ENCODE data around the gene TIAM1.

TIAM1 gene

GRCh38 chr21:31078796-31079195, 265.3 kb downstream of the TIAM1 start:
- H2AK5ac ChIP-seq (ENCODE audit: low read length): no peak overlapping the region
- H3K4me3 ChIP-seq (ENCODE audit: low read depth, low read length): no peak overlapping the region
- H3K79me2 ChIP-seq (ENCODE audit: control insufficient read depth, insufficient read depth, low read length, poor library complexity): no peaks in the 10 kb centered on the region
- no peak overlapping the region for H3K27ac ChIP-seq (ENCODE audit: low read depth, low read length)
- H2BK5ac ChIP-seq (ENCODE audit: low read depth, low read length, poor library complexity): no peak overlapping the region
- WGBS (ENCODE audit: extremely low coverage, insufficient coverage, insufficient read length): no CpG with 5 or more reads among the region's 4 CpGs
- DNase-seq: no peak
- no peak overlapping the region for H2BK12ac ChIP-seq (ENCODE audit: low read length)
- H4K8ac ChIP-seq (ENCODE audit: low read depth, low read length): no peak overlapping the region
- no peak overlapping the region for H2BK120ac ChIP-seq (ENCODE audit: insufficient read depth, low read length, poor library complexity)
- no peak overlapping the region for H2AFZ ChIP-seq (ENCODE audit: insufficient read depth, low read length, poor library complexity)
- H4K91ac ChIP-seq (ENCODE audit: low read depth, low read length): no peak overlapping the region
- H3K9me3 ChIP-seq (ENCODE audit: insufficient read depth, low read depth, low read length): no peaks in the 10 kb centered on the region
- no peaks in the 10 kb centered on the region for H3K79me1 ChIP-seq (ENCODE audit: low read length)
- H3K4ac ChIP-seq (ENCODE audit: low read depth, low read length): no peak overlapping the region
- H3K9ac ChIP-seq (ENCODE audit: low read length): no peak overlapping the region
- no peaks in the 10 kb centered on the region for H3K36me3 ChIP-seq (ENCODE audit: control insufficient read depth in 1 of 2, insufficient read depth in 2 of 2, low read length in 2 of 2)
- no peak overlapping the region for H3K18ac ChIP-seq (ENCODE audit: low read length)
- H3K4me1 ChIP-seq (ENCODE audit: control insufficient read depth in 1 of 2, insufficient read depth in 2 of 2, low read length in 2 of 2): no peaks in the 10 kb centered on the region
- H3K4me2 ChIP-seq (ENCODE audit: low read length): no peak overlapping the region
- H3K23ac ChIP-seq (ENCODE audit: low read length): no peak overlapping the region
- H3K14ac ChIP-seq (ENCODE audit: low read length): no peak overlapping the region
- no peaks in the 10 kb centered on the region for H3K27me3 ChIP-seq (ENCODE audit: insufficient read depth, low read length)
- no peak overlapping the region for H4K12ac ChIP-seq (ENCODE audit: low read depth, low read length)

GRCh38 chr21:31078216-31078615, 265.8 kb downstream of the TIAM1 start:
- no peaks in the 10 kb centered on the region for H3K9me3 ChIP-seq (ENCODE audit: insufficient read depth, low read depth, low read length)
- no peak overlapping the region for H3K9ac ChIP-seq (ENCODE audit: low read length)
- H2BK5ac ChIP-seq (ENCODE audit: low read depth, low read length, poor library complexity): no peak overlapping the region
- H2AK5ac ChIP-seq (ENCODE audit: low read length): no peak overlapping the region
- H3K79me1 ChIP-seq (ENCODE audit: low read length): no peaks in the 10 kb centered on the region
- no peak overlapping the region for H3K27ac ChIP-seq (ENCODE audit: low read depth, low read length)
- no peaks in the 10 kb centered on the region for H3K27me3 ChIP-seq (ENCODE audit: insufficient read depth, low read length)
- H3K14ac ChIP-seq (ENCODE audit: low read length): no peak overlapping the region
- no peak overlapping the region for H4K91ac ChIP-seq (ENCODE audit: low read depth, low read length)
- no peak for DNase-seq
- WGBS (ENCODE audit: extremely low coverage, insufficient coverage, insufficient read length): no CpG with 5 or more reads among the region's 4 CpGs
- H2AFZ ChIP-seq (ENCODE audit: insufficient read depth, low read length, poor library complexity): no peak overlapping the region
- no peak overlapping the region for H2BK12ac ChIP-seq (ENCODE audit: low read length)
- no peak overlapping the region for H3K4me3 ChIP-seq (ENCODE audit: low read depth, low read length)
- no peak overlapping the region for H4K8ac ChIP-seq (ENCODE audit: low read depth, low read length)
- H3K79me2 ChIP-seq (ENCODE audit: control insufficient read depth, insufficient read depth, low read length, poor library complexity): no peaks in the 10 kb centered on the region
- no peaks in the 10 kb centered on the region for H3K36me3 ChIP-seq (ENCODE audit: control insufficient read depth in 1 of 2, insufficient read depth in 2 of 2, low read length in 2 of 2)
- no peak overlapping the region for H3K18ac ChIP-seq (ENCODE audit: low read length)
- H3K4ac ChIP-seq (ENCODE audit: low read depth, low read length): no peak overlapping the region
- H3K4me2 ChIP-seq (ENCODE audit: low read length): no peak overlapping the region
- H2BK120ac ChIP-seq (ENCODE audit: insufficient read depth, low read length, poor library complexity): no peak overlapping the region
- no peak overlapping the region for H3K23ac ChIP-seq (ENCODE audit: low read length)
- no peaks in the 10 kb centered on the region for H3K4me1 ChIP-seq (ENCODE audit: control insufficient read depth in 1 of 2, insufficient read depth in 2 of 2, low read length in 2 of 2)
- H4K12ac ChIP-seq (ENCODE audit: low read depth, low read length): no peak overlapping the region

- no peaks in the 10 kb centered on the region for H3K79me1 ChIP-seq (ENCODE audit: low read length)
- H3K27ac ChIP-seq (ENCODE audit: low read depth, low read length): no peak overlapping the region
- no peak for DNase-seq
- no peak overlapping the region for H3K4ac ChIP-seq (ENCODE audit: low read depth, low read length)
- H3K14ac ChIP-seq (ENCODE audit: low read length): no peak overlapping the region
- no peak overlapping the region for H2BK12ac ChIP-seq (ENCODE audit: low read length)
- H2BK120ac ChIP-seq (ENCODE audit: insufficient read depth, low read length, poor library complexity): no peak overlapping the region
- H3K4me2 ChIP-seq (ENCODE audit: low read length): no peak overlapping the region
- H3K23ac ChIP-seq (ENCODE audit: low read length): no peak overlapping the region
- no peak overlapping the region for H2AK5ac ChIP-seq (ENCODE audit: low read length)
- WGBS (ENCODE audit: extremely low coverage, insufficient coverage, insufficient read length): no CpG with 5 or more reads among the region's 6 CpGs
- H3K4me3 ChIP-seq (ENCODE audit: low read depth, low read length): no peak overlapping the region
- no peak overlapping the region for H3K18ac ChIP-seq (ENCODE audit: low read length)
- H3K4me1 ChIP-seq (ENCODE audit: control insufficient read depth in 1 of 2, insufficient read depth in 2 of 2, low read length in 2 of 2): no peaks in the 10 kb centered on the region
- no peaks in the 10 kb centered on the region for H3K36me3 ChIP-seq (ENCODE audit: control insufficient read depth in 1 of 2, insufficient read depth in 2 of 2, low read length in 2 of 2)
- no peak overlapping the region for H4K8ac ChIP-seq (ENCODE audit: low read depth, low read length)
- H2AFZ ChIP-seq (ENCODE audit: insufficient read depth, low read length, poor library complexity): no peak overlapping the region
- H4K12ac ChIP-seq (ENCODE audit: low read depth, low read length): no peak overlapping the region
- no peak overlapping the region for H3K9ac ChIP-seq (ENCODE audit: low read length)
- no peak overlapping the region for H4K91ac ChIP-seq (ENCODE audit: low read depth, low read length)
- H3K9me3 ChIP-seq (ENCODE audit: insufficient read depth, low read depth, low read length): no peaks in the 10 kb centered on the region
- H3K27me3 ChIP-seq (ENCODE audit: insufficient read depth, low read length): no peaks in the 10 kb centered on the region
- no peak overlapping the region for H2BK5ac ChIP-seq (ENCODE audit: low read depth, low read length, poor library complexity)
- no peaks in the 10 kb centered on the region for H3K79me2 ChIP-seq (ENCODE audit: control insufficient read depth, insufficient read depth, low read length, poor library complexity)
Measured at GRCh38 chr21:31075848-31076247, 268.2 kb downstream of the TIAM1 start.

GRCh38 chr21:31072533-31072932, 271.5 kb downstream of the TIAM1 start:
- Histone ChIP-seq H3K36me3 (ENCODE audit: control insufficient read depth in 1 of 2, insufficient read depth in 2 of 2, low read length in 2 of 2) (no peaks in the 10 kb centered on the region), H3K18ac (ENCODE audit: low read length) (no peak overlapping the region), H2BK12ac (ENCODE audit: low read length) (no peak overlapping the region), H2AFZ (ENCODE audit: insufficient read depth, low read length, poor library complexity) (no peak overlapping the region), H3K9me3 (ENCODE audit: insufficient read depth, low read depth, low read length) (no peaks in the 10 kb centered on the region), H2AK5ac (ENCODE audit: low read length) (no peak overlapping the region), H3K9ac (ENCODE audit: low read length) (no peak overlapping the region), H3K79me1 (ENCODE audit: low read length) (no peaks in the 10 kb centered on the region), H3K23ac (ENCODE audit: low read length) (no peak overlapping the region), H3K14ac (ENCODE audit: low read length) (no peak overlapping the region), H3K4me1 (ENCODE audit: control insufficient read depth in 1 of 2, insufficient read depth in 2 of 2, low read length in 2 of 2) (no peaks in the 10 kb centered on the region), H2BK5ac (ENCODE audit: low read depth, low read length, poor library complexity) (no peak overlapping the region), H4K12ac (ENCODE audit: low read depth, low read length) (no peak overlapping the region), H3K27me3 (ENCODE audit: insufficient read depth, low read length) (no peaks in the 10 kb centered on the region), H3K4me3 (ENCODE audit: low read depth, low read length) (no peak overlapping the region), H2BK120ac (ENCODE audit: insufficient read depth, low read length, poor library complexity) (no peak overlapping the region), H4K91ac (ENCODE audit: low read depth, low read length) (no peak overlapping the region), H3K27ac (ENCODE audit: low read depth, low read length) (no peak overlapping the region), H3K79me2 (ENCODE audit: control insufficient read depth, insufficient read depth, low read length, poor library complexity) (no peaks in the 10 kb centered on the region), H4K8ac (ENCODE audit: low read depth, low read length) (no peak overlapping the region), H3K4me2 (ENCODE audit: low read length) (no peak overlapping the region), H3K4ac (ENCODE audit: low read depth, low read length) (no peak overlapping the region)
- no peak for DNase-seq
- no CpG with 5 or more reads among the region's 4 CpGs for WGBS (ENCODE audit: extremely low coverage, insufficient coverage, insufficient read length)

Measured in trophoblast cell (in vitro differentiated cells and primary cell).